Stimulated activated CD8-positive, alpha-beta memory T cell treated with anti-CD3 and anti-CD28 coated beads, Interleukin-4, amount 100 ng/mL, for 1 hour (primary cell): Measurements from ENCODE around the gene UQCRHL.

ENCODE experiments used
- DNase-seq, 2 donors: peaks; one replicate each; pipeline ENCODE4 v3.0.0-alpha.2; 2020; ENCODE audit warnings: low read depth in 2 of 2, low spot score in 1 of 2

The UQCRHL gene

DNA sequence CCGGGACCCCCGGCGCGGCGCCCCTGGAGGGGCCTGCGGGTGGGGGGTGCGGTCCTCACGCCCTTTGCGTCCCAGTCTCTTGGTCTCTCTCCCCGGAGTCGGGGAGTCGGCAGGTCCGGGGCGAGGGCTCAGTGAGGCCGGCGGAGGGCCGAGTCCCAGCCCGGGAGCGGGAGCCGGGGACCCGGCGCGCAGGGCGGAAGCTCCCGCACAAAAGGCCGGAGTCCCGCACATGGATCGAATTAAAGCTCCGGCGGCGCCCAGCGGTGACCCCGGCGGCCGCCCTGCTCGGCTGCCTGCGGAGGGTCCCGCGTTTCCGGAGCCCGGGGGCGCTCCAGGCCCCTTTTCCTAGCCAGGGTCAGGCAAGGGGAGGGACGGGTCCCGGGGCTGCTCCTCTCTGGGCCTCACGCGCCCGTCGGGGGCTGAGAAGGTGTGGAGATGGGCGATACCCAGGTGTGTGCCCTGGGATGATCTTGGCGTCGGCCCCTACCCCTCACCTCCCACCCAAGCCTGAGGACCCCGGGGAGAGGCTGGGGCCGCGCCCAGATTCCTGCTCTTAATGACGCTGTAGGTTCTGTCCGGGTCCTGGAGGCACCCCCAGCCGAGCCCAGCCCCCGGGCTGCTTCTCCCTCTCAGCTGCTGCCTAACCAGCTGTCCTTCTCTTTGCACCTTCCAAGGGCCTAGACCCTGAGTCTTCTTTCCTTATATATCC, 48.3 kb downstream of the UQCRHL start:
- DNase-seq = no peak

DNA sequence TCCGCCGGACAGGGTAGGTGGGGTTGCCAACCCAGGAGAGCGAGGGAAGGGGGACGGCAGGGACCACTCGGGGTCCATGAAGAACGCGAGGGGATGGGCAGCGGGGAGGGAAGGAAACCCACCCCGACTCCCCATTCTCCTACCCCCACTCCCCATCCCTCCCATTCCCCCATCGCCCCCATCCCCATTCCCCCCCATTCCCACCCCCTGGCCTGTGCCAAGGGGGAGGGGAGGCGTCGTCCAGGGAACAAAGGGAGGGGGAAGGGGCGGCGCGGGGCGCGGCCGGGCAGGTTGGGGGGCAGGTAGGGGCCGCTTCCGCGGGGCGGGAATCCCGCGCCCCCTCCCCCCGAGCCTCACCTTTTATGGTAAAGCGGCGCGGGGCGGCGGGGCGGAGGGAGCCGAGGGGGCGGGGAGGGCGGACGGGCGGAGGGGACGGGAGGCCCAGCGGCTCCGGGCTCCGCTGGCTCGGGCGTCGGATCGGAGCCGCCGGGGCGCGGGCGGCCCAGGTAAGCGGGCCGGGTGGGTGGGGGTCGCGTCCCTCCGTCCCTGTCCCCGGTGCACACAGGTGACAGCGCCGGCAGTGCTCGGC, 49.0 kb downstream of the UQCRHL start, which contains the start of gene FBLIM1:
Gene FBLIM1 (plus strand): TSS at position 453 of the 589 bp plus-strand sequence. CDS start 6,189 bp downstream, outside the sequence.
- DNase-seq = no peak

DNA sequence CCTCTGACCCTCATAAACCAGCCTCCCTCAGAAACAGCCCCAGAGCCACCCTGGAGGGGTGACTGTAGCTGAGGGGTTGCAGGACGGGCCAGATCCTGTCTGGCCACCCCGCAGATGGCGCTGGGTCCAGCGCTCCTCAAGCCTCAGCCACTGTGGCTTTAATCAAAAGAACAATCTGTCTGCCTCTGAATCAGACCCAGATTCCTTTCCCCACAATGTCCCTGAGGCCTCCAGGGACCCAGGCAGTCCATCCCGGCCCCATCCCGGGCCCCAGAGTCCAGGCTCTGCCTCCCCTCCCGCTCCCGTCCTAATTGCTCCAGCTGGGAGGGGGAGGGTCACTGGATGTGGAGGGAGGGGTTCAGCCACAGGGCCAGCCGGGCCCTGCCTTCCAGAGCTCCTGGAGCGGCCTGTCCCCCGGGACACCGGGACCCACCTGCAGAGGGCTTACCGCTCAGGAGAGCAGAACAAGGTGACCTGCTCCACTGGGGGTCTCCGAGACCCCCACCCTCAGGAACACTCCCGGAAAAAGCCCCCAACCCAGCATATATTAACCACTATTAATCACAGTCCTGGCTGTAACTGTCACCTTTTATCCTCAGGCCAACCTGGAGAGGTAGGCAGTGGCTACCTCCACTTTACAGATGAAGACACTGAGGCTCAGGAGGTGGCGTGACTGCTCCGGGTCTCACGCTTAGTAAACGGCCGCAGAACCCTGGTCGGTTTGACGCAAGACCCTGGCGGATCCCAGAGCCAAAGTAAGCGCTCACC, 49.7 kb downstream of the UQCRHL start:
- no peak for DNase-seq
